OCI-LY7 (cell line): ENCODE results near the gene IQGAP1.

ENCODE experiments used
- EZH2phosphoT487 ChIP-seq: fragments of 200-600 bp; sonication (generic); IDR thresholded peaks from 2 replicates; pipeline ENCODE4 v1.6.1; 2018; ENCODE audit warnings: low read depth, borderline replicate concordance, mild to moderate bottlenecking, mixed run types, antibody characterized with exemption, low read length, moderate library complexity, mixed read lengths
- TF ChIP-seq, protein P1 (sequence below): fragments of 200-600 bp; sonication (generic); conservative IDR thresholded peaks from 2 replicates; pipeline ENCODE4 v1.5.1; 2014; ENCODE audit warnings: mild to moderate bottlenecking, antibody characterized with exemption, low read length, moderate library complexity, mixed read lengths

DNA sequence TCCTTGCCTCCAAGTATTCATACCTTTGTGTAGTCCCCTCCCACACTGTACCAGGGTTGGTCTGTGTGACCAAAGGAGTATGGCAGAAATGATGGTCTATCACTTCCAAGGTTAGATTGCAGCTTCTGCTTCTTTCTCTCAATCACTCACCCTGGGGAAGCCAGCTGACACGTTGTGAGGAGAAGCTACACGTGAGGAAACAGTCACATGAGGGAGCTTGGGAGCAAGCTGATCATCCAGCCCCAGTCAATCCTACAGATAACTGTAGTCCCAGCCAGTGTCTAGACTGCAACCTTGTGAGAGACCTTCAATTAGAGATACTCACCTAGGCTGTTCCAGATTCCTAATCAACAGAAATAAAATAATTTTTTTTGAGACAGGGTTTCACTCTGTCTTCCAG, 42.2 kb upstream of the IQGAP1 start:
- TF ChIP-seq, protein P1, sequence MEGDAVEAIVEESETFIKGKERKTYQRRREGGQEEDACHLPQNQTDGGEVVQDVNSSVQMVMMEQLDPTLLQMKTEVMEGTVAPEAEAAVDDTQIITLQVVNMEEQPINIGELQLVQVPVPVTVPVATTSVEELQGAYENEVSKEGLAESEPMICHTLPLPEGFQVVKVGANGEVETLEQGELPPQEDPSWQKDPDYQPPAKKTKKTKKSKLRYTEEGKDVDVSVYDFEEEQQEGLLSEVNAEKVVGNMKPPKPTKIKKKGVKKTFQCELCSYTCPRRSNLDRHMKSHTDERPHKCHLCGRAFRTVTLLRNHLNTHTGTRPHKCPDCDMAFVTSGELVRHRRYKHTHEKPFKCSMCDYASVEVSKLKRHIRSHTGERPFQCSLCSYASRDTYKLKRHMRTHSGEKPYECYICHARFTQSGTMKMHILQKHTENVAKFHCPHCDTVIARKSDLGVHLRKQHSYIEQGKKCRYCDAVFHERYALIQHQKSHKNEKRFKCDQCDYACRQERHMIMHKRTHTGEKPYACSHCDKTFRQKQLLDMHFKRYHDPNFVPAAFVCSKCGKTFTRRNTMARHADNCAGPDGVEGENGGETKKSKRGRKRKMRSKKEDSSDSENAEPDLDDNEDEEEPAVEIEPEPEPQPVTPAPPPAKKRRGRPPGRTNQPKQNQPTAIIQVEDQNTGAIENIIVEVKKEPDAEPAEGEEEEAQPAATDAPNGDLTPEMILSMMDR, result no peak
- no peak for TF ChIP-seq EZH2phosphoT487
